HepG2 (cell line): Measurements from ENCODE around the gene SENP7.

ENCODE experiments used
- CBFB ChIP-seq: sonication (generic); formaldehyde crosslinking; IDR thresholded peaks from 2 replicates; pipeline ENCODE4 v1.4.0; 2020; ENCODE audit warnings: missing genetic modification reagents
- CTCF ChIP-seq: sonication (generic); formaldehyde crosslinking; IDR thresholded peaks from 2 replicates; pipeline ENCODE4 v1.5.0; 2020; ENCODE audit warnings: mild to moderate bottlenecking, missing genetic modification reagents, moderate library complexity
- MAX ChIP-seq: IDR thresholded peaks from 2 replicates; pipeline ENCODE4 v1.6.1; 2012; ENCODE audit warnings: inconsistent platforms
- RAD21 ChIP-seq: fragments of 450-650 bp; formaldehyde crosslinking; IDR thresholded peaks from 2 replicates; pipeline ENCODE4 v1.5.0; 2020; ENCODE audit warnings: mild to moderate bottlenecking
- TBX2 ChIP-seq: sonication (generic); formaldehyde crosslinking; IDR thresholded peaks from 2 replicates; pipeline ENCODE4 v1.5.0; 2020; ENCODE audit warnings: missing genetic modification reagents, mild to moderate bottlenecking, borderline replicate concordance
- TCF7L2 ChIP-seq: IDR thresholded peaks from 2 replicates; pipeline ENCODE4 v1.6.1; 2011; ENCODE audit warnings: mild to moderate bottlenecking, low read depth, low read length, moderate library complexity
- ZFP1 ChIP-seq: IDR thresholded peaks from 2 replicates; pipeline ENCODE4 v1.6.1; 2016
- ZNF335 ChIP-seq: sonication (generic); formaldehyde crosslinking; IDR thresholded peaks from 2 replicates; pipeline ENCODE4 v1.4.0; 2020; ENCODE audit warnings: missing genetic modification reagents
- TF ChIP-seq, protein P1 (sequence below), 2 experiments: sonication (generic) in 1 of 2; formaldehyde crosslinking in 1 of 2; IDR thresholded peaks; 2 replicates each; pipeline versions ENCODE4 v1.5.1 to v1.6.1; 2011 to 2020; ENCODE audit warnings: borderline replicate concordance in 1 of 2, low read depth in 1 of 2, low read length in 1 of 2, mild to moderate bottlenecking in 1 of 2, missing genetic modification reagents in 1 of 2, moderate library complexity in 1 of 2
- TF ChIP-seq, protein P2 (sequence below): sonication (generic); formaldehyde crosslinking; IDR thresholded peaks from 2 replicates; pipeline ENCODE4 v1.4.0; 2020; ENCODE audit warnings: missing genetic modification reagents, borderline replicate concordance

DNA sequence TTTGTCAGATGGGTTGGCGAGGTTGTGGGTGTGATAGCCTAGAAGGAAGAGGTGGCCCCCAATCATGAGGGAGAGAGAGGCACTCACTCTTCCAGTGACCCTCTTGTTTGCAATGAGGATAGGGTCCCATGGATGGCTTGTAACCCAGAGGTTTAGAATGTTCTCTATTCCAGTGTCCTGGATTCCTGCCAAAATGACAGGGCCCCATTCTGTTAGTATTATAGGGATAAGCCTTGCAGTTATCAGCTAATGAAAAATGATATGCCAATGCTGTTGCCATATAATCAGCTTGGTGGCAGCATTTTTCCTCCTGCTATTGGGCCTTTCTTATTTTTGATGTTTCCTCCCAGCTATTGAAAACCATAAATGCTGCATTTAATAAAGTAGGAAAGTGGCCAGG, 23.3 kb upstream of the SENP7 start:
- TF ChIP-seq, protein P1, sequence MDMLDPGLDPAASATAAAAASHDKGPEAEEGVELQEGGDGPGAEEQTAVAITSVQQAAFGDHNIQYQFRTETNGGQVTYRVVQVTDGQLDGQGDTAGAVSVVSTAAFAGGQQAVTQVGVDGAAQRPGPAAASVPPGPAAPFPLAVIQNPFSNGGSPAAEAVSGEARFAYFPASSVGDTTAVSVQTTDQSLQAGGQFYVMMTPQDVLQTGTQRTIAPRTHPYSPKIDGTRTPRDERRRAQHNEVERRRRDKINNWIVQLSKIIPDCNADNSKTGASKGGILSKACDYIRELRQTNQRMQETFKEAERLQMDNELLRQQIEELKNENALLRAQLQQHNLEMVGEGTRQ (IDR thresholded peaks at IDR 0.05; ENCODE audit: low read depth, low read length): no peak
- TF ChIP-seq, protein P1 (CRISPR knock-in tag; IDR thresholded peaks at IDR 0.05; ENCODE audit: borderline replicate concordance): no peak
- no peak for TF ChIP-seq ZFP1 (CRISPR knock-in tag)
- no peak for TF ChIP-seq CBFB (CRISPR knock-in tag)
- TF ChIP-seq TBX2: no peak
- no peak for TF ChIP-seq RAD21 (CRISPR knock-in tag)
- TF ChIP-seq ZNF335: no peak
- no peak for TF ChIP-seq MAX
- no peak for TF ChIP-seq CTCF (CRISPR knock-in tag)
- TF ChIP-seq, protein P2, sequence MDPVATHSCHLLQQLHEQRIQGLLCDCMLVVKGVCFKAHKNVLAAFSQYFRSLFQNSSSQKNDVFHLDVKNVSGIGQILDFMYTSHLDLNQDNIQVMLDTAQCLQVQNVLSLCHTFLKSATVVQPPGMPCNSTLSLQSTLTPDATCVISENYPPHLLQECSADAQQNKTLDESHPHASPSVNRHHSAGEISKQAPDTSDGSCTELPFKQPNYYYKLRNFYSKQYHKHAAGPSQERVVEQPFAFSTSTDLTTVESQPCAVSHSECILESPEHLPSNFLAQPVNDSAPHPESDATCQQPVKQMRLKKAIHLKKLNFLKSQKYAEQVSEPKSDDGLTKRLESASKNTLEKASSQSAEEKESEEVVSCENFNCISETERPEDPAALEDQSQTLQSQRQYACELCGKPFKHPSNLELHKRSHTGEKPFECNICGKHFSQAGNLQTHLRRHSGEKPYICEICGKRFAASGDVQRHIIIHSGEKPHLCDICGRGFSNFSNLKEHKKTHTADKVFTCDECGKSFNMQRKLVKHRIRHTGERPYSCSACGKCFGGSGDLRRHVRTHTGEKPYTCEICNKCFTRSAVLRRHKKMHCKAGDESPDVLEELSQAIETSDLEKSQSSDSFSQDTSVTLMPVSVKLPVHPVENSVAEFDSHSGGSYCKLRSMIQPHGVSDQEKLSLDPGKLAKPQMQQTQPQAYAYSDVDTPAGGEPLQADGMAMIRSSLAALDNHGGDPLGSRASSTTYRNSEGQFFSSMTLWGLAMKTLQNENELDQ (CRISPR knock-in tag): no peak
- TF ChIP-seq TCF7L2: no peak
